GM19463 (cell line): ENCODE measurements around the gene ADAM8.

Experiments used
- ATAC-seq: cut with Tn5 transposase; IDR thresholded peaks from one replicate; pipeline ENCODE4 v1.9.1; 2021; ENCODE audit warnings: mild to moderate bottlenecking, moderate library complexity; ENCODE audit not compliant: unreplicated experiment

Gene ADAM8

DNA sequence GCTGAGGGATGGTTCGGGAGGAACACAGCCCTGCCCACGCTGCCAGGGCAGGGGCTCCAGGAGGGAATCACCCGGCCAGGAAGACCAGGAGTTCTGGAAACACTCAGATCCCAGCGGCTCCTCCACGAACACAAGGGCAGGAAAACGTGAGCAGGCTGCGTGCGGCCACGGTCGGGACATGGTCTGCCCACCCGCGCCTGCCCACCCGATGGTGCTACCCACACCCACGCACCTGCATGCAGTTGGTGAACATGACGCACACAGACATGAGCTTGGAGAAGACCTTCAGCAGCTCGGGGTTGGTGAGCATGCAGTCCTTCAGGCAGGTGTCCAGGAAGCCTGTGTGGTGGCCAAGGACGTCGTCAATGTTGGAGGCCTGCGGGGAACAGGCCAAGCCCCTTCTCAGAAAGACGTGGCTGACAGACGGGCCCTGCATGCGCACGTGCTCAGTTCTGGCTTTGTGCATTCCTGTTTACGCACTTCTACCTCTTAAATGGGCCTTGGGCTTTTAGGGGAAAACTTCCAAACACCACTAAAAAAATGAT is 6.2 kb upstream of the ADAM8 start:
- ATAC-seq, result no peak

- no peak for ATAC-seq
These were observed 5.1 kb upstream of the ADAM8 start for GRCh38 chr10:133281628-133282372.

- no peak for ATAC-seq
These were observed 4.4 kb upstream of the ADAM8 start for GRCh38 chr10:133281084-133281483.

DNA sequence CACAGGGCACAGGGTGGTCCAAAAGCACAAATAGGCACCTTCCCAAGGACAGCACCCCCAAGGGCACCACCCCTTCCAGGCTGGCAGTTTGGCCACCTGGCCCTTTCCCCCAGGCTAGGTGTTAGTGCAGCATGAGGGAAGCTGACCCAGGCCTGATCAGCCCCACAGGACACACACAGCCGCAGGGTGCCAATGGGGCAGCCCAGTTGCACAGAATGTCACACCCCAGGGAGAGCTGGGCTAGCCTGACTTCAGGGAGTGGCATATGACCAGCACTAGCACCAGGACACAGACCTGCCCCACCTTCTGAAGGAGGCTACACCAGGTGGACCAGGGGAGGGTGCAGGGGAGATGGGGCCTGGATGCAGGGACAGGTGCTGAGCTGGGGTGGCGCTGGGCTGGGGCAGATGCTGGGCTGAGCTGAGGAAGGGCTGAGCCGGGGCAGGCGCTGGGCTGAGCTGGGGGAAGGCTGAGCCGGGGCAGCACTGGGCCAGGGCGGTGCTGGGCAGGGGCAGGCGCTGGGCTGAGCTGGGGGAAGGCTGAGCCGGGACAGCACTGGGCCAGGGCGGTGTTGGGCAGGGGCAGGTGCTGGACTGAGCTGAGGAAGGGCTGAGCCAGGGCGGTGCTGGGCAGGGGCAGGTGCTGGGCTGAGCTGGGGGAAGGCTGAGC is 3.9 kb upstream of the ADAM8 start:
- no peak for ATAC-seq

DNA sequence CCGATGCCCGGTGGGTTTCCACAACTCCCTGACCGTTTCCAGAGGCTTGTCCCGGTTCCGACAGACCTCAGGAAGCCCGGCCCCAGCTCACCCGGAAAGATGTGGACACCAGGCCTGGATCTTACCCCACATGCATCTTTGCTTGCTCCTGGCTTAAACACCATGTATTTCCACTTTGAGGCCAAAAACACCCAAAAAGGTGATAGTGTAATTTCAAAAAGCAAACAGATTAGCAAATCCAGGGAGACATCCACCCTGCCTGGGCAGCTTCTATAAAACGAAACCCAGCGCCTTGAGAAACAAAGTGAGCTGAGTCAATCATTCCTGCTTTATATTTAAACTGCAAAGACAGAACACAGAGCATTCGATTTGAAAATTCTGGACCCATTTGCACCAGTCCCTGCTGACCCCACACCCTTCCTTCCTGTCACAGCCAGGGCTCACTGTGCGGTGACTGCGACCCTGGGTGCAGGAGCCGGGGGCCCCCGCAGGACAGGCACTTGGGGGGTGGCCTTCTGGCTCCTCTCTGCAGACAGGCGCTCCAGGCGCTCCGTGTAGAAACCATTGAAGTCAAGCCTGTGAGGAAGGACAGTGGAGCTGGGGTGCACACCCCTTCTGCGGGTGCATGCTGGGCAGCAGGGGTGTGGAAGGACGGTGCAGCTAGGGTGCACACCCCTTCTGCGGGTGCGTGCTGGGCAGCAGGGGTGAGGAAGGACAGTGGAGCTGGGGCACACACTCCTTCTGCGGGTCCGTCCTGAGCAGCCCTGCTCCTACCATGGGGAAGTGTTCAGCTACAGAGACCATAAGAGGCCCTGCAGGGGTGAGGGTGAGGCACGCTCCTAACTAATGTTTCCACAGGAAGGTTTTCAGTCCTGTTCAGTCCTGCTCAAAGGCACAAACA is 2.9 kb upstream of the ADAM8 start:
- ATAC-seq, result no peak

DNA sequence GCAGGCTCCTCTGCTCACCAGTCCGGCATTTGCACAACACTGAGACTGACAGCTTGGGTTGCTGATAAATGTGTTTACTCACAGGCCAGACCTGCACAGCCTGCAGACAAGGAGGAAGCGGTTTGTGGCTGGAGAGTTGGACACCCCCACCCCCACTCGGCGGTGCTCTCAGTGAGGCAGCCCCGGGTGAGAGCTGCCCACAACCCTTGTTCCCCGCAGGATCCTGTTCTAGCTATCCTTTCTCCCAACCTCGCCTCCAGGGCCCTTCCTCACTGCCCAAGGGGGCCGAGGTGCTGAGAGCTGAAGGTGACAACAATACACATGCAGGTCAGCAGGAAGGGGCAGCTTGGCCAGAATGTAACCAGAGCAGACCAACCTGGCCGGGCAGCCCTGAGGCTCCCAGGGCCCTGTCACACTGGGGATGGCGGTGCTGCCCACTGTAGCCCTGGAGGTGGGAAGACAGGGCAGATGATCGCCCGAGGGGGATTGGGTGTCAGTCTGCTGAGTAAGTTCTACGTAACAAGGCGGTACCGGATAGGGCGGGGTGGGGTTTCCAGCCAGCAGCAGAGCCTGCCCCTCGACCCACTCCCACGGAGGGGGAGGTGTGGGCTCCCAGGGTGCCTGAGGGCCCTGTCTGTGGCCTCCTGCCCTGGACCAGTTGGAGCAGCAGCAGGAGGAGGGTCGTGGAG is 2.1 kb upstream of the ADAM8 start:
- peak; percentile 33 for ATAC-seq

- no peak for ATAC-seq
These were observed 1.4 kb upstream of the ADAM8 start for GRCh38 chr10:133277993-133278576.

DNA sequence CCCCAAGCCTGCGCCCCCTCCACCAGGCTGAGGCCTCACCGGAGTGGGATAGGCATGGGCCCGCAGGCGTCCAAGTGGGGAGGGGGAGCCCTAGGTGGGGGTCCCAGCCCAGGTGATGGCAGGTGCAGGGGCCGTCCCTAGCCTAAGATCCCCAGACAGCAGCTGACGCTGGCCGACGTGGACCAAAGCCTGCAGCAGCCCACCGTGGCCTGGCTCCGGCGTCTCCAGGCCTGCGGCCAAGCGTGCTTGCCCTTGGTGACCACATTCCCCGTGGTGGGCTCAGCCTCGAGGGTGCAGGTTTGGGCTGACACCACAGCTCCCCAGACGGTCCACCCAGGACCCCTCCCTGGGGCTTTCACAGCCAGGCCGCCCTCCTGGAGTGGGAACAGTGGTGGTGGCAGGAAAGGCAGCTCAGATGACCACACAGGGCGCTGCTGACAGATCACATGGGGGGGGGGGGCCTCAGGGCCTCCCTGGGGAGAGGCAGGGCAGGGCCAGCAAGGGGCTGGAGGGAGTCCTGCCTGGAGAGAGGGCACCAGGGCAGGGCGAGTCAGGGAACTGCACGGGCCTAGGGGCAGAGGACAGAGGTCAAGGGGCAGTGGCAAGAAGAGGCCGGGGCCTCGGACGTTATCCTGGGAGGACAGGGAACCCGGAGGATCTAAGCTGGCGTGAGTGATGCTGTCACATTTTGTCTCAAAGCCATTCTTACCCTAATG is 767 bp upstream of the ADAM8 start:
- no peak for ATAC-seq

DNA sequence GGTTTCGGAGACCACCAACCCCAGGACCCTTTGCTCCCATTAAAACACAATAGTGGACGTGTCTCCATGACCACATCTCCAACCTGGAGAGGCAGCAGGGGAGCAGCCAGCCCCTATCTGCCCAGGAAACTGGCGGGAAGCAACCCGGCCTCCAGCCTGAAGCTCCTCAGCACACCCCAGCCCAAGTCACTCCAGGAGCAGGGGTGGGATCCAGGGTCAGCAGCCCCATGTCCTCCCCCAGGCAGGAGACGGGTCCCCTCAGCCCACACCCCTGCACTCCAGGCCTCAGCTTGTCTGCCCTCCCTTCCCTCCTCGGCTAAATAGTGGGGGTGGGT is 601 bp downstream of the ADAM8 start:
- ATAC-seq, result no peak

- ATAC-seq, result peak; percentile 40
These were observed 980 bp downstream of the ADAM8 start for GRCh38 chr10:133275684-133276092.

GRCh38 chr10:133274751-133275683 is 1.7 kb downstream of the ADAM8 start:
- ATAC-seq, result peak; percentile 51

DNA sequence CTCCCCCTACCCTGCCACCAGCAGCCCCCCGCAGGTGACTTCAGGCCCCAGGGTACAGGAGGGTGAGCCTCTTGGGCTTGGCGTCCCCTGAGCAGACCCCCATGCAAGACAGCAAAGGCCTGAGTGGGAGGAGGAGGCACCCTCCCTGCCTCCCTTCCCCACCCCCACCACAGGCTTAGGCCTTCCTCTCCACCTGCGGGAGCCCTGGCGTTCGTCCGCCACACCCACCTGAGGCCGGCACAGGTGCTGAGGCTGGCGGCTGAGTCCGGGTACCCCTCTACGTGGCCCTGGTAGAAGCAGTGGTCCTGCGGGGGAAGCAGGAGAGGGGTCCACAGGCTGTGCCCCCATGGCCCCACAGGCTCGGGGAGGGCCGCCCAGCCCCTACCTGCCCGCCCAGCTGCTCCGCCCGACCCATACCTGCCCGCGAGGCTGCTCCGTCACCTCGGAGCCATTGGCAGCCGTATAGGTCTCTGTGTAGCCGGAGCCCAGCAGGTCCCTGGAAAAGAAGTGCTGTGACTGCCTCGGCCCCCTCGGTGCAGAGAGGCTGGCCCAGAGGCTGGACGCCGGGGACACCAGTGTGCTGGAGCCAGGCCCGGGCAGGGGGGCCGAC is 3.0 kb downstream of the ADAM8 start:
- ATAC-seq, result no peak

DNA sequence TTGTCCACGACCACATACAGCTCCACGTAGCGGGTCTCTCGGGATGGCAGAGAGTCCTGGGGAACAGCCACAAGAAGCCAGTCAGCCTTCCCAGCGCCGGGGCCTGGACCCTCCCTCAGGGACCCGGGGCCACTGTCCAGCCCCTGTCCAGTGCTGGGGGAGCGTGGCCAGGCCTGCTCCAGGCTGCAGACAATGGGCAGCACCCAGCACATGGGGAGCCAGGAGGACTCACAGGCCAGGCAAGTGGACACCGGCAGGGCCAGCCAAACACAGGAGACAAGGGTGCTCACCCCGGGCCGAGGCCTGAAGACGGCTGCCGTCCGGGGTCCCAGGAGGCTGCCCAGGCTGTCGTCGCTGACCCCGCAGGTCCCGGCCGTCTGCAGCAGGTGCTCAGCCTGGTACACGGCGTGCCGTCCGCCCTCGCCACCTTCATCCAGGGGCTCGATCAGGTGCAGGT is 3.7 kb downstream of the ADAM8 start:
- no peak for ATAC-seq

DNA sequence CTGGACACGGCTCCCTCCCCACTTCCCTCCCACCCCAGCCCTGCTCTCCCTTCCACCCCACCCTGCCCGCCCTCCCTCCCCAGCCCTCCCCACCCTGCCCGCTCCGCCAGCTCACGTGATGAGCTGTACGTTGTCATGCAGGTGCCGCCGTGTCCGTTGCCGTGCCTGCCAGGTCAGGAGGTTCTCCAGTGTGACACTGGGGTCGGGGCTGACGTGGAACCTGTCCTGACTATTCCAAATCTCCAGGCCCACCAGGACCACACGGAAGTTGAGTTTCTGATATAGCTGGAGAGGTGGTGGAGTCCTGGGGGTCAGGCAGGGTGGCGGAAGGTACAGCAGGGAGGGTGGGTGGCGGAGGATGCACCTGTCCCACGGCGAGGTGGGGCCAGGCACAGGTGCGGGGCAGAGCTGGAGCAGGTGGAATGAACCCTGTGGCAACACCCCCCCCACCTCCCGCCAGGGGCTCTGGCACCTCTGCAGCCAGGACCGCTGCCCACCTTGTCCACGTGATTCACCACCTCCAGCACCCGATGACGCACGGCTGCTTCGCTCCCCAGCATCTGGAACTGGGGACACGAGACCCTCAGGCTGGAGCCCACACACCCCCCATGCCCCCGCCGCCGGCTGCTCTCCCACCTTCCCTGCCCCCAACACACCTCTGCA is 4.2 kb downstream of the ADAM8 start:
- no peak for ATAC-seq

DNA sequence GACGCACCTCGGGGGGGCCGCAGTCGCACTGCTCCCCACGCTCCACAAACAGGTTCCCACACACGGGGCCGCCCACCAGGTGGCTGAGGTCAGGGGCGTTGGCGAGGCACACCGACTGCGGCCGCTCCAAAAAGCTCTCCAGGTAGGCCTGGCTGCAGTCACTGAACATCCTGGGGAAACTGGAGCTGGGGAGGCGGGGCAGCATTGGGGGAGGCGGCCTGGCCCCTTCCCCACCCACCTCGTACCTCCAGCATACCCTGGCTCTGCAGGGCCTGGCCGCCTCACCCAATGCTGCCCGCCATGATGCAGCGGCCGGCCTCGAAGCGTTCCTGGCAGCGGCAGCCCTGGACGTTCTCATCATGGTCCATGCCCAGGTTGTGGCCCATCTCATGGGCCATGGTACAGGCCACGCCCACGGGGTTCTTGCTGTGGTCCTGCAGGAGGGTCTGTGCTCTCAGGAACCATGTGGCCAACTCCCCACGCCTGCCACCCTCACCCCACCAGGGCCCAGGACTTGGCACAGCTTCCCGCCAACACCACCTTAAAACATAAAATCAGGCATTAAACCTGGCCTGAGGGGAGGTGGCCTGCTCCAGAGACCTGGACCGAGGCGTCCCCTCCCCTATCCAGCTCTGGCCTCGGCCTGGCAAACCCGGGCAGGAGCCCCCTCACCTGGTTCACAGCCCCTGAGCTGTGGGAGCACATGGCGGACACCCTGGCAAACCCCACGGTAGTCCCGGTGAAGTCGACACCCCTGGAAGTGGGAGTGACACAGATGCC is 5.0 kb downstream of the ADAM8 start:
- no peak for ATAC-seq

- ATAC-seq, result no peak
These were observed 5.8 kb downstream of the ADAM8 start for GRCh38 chr10:133270773-133271297.

DNA sequence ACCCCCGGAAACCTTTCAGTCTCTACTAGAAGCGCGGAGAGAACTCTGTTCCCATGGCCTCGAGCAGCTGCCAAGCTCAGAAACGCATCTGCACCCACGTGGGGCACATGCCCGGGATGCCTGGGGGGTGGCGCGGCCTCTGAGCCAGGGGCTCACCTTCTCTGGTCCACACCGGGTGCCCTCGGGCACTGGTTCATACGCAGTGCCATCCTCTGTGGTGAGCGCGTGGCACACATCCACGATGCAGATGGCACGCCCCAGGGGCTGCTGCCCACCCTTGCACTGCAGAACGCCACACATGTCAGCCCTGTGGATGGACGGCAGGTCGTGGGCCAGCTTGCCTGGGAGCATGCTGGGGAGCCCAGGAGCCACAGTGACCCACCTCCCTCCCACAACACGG is 6.5 kb downstream of the ADAM8 start:
- no peak for ATAC-seq
